HG03575 (cell line): ENCODE results near the gene KIR2DL4.
"Not testable (repeated sequence)": the region's sequence is repeated elsewhere in the genome, so short reads cannot be mapped to it uniquely, and the experiment has no call there.

Experiments used
- ATAC-seq: cut with Tn5 transposase; IDR thresholded peaks from one replicate; pipeline ENCODE4 v1.9.1; 2021; ENCODE audit not compliant: unreplicated experiment, insufficient number of reproducible peaks, low FRiP score; ENCODE audit errors: extremely low read depth

The KIR2DL4 gene

DNA sequence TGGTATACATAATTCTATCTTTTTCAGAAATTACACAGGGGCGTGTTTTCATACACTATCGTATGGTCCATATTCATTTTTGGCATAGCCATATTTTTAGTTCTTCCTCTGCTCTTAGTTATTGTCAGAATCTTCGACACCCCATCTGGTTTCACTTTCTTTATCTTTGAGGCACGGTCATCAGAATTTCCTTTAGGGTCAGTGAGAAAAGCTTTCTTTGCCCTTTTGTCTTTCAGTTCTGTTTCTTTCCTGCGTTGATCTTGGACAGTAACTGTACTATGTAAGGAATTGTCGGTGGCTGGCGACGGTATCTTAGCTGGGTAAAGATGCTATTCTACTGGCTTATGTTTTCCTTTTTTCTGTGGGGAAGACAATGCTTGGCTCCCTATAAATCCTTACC lies 10.6 kb upstream of the KIR2DL4 start:
- no peak for ATAC-seq

DNA sequence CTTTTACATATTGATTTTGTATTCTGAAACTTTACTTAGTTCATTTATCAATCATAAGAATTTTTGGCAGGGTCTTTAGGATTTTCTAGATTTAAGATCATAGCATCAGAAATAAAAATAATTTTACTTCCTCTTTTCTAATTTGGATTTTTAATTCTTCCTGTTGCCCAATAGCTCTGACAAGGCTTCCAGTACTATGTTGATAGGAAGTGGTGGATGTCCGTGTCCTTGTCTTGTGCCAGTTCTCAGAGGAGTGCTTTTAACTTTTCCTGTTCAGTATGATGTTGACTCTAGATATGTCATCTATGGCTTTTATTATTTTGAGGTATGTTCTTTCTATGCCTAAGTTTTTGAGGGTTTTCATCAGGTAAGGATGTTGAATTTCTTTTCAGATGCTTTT lies 7.7 kb upstream of the KIR2DL4 start:
- ATAC-seq = no peak

DNA sequence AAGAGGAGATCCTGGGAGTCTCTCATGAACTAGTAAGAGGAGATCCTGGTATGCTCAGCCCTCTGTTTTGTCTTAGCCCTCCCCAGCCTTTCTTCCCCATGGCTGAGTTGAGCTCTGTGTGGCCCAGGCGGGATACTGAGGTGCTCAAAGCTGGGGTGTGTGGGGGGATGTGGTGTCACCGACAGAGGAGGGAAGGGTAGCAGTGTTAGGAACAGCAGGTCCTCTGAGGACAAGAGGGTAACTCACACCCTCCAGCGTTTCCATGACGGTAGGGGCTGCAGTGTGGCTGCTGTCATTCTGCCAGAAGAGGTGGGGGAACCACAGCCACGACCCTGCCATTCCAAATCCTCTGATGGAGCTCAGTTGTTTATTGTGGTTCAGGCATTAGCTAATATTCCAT lies 691 bp downstream of the KIR2DL4 start:
- ATAC-seq = no peak

DNA sequence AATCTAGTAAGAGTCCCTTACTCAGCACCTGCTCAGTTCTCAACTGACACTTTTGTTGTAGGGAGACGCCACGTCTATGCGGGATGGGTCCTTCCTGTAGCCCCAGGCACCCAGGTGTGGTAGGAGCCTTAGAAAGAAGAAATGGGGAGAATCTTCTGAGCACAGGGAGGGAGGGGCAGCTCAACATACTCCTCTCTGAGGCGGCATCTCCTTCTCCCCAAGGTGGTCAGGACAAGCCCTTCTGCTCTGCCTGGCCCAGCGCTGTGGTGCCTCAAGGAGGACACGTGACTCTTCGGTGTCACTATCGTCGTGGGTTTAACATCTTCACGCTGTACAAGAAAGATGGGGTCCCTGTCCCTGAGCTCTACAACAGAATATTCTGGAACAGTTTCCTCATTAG lies 1.2 kb downstream of the KIR2DL4 start:
- ATAC-seq = no peak

DNA sequence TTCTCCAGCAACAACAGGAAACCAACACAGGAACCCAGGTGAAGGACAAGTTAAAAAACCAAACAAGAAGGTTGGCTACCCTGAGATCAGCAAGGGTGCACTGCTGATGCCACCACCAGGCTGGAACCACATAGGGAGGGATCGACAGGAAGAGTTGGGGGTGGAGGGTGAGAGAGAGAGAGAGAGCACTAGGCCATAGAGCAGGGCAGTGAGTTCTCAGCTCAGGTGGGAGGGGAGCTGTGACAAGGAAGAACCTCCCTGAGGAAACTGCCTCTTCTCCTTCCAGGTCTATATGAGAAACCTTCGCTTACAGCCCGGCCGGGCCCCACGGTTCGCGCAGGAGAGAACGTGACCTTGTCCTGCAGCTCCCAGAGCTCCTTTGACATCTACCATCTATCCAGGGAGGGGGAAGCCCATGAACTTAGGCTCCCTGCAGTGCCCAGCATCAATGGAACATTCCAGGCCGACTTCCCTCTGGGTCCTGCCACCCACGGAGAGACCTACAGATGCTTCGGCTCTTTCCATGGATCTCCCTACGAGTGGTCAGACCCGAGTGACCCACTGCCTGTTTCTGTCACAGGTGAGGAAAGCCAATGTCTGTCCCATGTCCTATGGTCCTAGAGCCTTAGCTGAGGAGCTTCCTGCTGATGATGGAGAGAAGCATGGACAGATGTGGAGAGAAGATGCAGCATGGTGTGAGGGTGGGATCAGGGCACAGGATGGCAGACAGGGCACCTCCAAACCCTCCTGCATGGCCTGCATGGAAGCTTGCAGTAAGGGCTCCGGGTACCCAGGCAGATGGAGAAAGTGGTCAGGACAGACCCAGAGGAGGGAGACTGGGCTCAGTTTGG lies 2.5 kb downstream of the KIR2DL4 start:
- ATAC-seq = no peak

DNA sequence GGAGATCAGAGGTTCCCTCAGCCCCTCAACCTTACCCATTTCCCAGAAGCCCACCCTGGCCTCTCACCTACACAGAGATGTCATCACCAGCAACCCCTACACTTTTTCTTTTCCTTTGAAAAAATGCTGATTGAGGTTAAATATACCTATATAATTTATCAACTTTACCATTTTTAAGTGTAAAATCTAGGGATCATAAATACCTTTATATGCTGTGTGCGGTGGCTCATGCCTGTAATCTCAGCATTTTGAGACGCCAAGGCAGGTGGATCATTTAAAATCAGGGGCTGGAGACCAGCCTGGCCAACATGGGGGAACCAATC lies 3.1 kb downstream of the KIR2DL4 start:
- no peak for ATAC-seq

DNA sequence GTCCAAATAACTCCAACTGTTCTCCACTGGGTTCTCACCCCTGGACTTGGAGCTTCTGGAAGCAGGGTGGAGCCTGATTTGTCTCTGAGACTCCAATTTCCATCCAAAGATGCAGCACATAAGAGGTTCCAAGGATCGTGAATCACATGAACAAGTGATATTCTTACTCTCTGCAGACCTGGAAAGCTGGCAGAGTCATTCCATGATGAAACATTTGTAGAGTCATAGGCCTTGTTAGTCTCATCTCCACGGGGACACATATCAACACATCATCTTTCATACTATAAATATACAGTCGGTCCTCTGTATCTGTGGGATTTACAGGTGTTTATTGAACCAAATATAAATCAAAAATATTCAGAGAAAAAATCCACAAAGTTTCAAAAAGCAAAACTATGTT lies 11.2 kb downstream of the KIR2DL4 start:
- not testable (repeated sequence) for ATAC-seq

DNA sequence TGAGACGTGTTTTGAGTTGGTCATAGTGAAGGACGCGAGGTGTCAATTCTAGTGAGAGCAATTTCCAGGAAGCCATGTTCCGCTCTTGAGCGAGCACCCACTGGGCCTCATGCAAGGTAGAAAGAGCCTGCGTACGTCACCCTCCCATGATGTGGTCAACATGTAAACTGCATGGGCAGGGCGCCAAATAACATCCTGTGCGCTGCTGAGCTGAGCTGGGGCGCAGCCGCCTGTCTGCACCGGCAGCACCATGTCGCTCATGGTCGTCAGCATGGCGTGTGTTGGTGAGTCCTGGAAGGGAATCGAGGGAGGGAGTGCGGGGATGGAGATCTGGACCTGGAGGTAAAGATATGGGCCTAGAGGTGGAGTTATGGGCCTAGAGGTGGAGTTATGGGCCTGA lies 12.8 kb downstream of the KIR2DL4 start, which contains the start of gene KIR3DL1:
Gene KIR3DL1, plus strand, starts transcription at position 218 of the 400 bp plus-strand sequence.
- not testable (repeated sequence) for ATAC-seq

DNA sequence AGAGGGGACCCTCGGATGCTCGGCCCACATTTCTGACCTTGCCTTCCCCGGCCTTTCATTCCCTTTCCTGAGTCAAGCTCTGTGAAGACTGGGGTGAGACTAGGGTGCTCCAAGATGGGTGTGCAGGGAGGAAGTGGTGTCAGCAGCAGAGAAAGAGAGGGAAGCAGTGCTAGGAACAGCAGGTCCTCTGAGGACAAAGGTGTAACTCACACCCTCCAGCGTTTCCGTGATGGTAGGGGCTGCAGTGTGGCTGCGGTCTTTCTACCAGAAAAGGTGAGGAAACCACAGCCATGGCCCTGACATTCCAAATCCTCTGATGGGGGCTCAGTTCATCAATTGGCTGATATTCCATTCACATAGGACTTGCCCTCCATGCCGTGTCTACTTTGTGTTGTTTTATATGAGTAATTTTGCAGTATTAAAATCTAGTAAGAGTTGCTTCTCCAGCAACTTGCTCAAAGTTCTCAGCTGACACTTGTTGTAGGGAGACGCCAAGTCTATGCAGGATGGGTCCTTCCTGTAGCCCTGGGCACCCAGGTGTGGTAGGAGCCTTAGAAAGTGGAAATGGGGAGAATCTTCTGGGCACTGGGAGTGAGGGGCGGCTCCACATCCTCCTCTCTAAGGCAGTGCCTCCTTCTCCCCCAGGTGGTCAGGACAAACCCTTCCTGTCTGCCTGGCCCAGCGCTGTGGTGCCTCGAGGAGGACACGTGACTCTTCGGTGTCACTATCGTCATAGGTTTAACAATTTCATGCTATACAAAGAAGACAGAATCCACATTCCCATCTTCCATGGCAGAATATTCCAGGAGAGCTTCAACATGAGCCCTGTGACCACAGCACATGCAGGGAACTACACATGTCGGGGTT lies 14.5 kb downstream of the KIR2DL4 start:
- no peak for ATAC-seq

DNA sequence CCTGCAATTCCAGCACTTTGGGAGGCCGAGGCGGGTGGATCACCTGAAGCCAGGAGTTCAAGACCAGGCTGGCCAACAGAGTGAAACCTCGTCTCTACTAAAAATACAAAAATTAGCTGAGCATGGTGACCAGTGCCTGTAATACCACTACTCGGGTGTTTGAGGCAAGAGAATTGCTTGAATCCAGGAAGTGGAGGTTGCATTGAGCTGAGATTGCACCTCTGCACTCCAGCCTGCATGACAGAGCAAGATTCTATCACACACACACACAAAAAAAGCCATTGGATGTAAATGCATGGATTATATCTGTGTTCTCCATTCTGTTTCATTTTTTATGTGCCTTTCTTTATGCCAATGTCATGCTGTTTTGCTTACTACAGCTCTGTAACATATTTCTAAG lies 21.0 kb downstream of the KIR2DL4 start:
- ATAC-seq = not testable (repeated sequence)

DNA sequence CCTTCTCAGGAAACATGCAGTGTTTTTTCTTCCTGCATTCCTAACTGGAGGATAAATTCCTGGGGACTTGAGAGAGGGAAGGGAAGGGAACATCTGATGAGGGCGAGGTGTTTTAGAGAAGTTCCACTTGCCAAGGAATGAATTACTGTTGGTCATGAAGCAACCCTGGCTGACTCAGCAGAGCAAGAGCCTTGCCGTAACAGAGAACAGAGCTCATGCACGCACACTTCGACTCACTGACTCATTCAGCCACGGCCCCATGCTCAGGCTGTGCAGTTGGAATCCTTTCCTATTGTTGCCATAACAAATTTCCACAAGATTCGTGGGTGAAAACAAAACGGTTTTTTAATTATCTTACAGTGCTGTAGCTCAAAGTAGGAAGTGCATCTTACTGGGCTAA lies 21.9 kb downstream of the KIR2DL4 start:
- ATAC-seq = not testable (repeated sequence)

DNA sequence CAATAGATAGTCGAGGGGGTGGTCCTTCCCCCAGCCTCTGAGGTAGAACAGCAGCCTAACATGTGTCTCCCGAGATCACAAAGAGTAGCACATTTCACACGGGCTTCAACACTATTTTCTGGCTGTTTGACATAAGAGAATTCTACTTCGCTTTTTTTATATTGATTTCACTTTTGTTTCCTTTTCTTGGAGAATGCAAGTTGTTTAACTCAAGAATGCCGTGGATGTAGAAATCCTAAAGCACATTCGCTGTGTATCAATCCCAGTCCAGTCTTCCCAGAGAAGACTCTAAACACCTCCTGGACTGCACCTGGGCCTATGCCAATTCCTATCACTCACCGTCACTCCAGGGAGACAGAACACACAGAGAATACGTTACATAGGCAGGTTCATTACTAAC lies 24.7 kb downstream of the KIR2DL4 start:
- ATAC-seq = not testable (repeated sequence)

DNA sequence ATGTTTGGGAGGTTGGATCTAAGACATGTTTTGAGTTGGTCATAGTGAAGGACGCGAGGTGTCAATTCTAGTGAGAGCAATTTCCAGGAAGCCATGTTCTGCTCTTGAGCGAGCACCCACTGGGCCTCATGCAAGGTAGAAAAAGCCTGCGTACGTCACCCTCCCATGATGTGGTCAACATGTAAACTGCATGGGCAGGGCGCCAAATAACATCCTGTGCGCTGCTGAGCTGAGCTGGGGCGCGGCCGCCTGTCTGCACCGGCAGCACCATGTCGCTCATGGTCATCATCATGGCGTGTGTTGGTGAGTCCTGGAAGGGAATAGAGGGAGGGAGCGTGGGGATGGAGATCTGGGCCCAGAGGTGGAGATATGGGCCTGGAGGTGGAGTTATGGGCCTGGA lies 29.1 kb downstream of the KIR2DL4 start, which contains the start of gene KIR2DS4:
Gene KIR2DS4, plus strand, starts transcription at position 181 of the 400 bp plus-strand sequence.
- not testable (repeated sequence) for ATAC-seq

DNA sequence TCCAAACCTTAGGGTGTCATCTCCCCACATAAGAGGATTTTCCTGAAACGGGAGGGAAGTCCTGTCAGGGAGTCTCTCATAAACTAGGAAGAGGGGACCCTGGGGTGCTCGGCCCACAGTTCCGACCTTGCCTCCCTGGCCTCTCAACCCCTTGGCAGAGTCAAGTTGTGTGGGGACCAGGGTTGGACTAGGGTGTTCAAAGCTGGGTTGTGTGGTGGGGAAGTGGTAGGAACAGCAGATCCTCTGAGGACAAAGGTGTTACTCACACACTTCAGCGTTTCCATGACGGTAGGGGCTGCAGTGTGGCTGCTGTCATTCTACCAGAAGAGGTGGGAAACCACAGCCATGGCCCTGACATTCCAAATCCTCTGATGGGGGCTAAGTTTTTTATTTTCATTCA lies 31.7 kb downstream of the KIR2DL4 start:
- not testable (repeated sequence) for ATAC-seq

DNA sequence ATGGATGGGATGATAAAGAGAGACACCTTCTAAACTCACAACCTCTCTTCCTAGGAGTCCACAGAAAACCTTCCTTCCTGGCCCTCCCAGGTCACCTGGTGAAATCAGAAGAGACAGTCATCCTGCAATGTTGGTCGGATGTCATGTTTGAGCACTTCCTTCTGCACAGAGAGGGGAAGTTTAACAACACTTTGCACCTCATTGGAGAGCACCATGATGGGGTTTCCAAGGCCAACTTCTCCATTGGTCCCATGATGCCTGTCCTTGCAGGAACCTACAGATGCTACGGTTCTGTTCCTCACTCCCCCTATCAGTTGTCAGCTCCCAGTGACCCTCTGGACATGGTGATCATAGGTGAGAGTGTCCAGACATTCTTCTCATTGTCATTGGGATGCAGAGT lies 34.1 kb downstream of the KIR2DL4 start:
- not testable (repeated sequence) for ATAC-seq

DNA sequence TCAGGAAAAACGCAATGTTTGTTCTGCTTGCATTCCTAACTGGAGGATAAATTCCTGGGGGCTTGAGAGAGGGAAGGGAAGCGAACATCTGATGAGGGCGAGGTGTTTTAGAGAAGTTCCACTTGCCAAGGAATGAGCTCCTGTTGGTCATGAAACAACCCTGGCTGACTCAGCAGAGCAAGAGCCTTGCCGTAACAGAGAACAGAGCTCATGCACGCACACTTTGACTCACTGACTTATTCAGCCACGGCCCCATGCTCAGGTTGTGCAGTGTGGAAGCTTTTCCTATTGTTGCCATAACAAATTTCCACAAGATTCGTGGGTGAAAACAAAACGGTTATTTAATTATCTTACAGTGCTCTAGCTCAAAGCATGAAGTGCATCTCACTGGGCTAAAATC lies 39.8 kb downstream of the KIR2DL4 start:
- ATAC-seq = not testable (repeated sequence)

DNA sequence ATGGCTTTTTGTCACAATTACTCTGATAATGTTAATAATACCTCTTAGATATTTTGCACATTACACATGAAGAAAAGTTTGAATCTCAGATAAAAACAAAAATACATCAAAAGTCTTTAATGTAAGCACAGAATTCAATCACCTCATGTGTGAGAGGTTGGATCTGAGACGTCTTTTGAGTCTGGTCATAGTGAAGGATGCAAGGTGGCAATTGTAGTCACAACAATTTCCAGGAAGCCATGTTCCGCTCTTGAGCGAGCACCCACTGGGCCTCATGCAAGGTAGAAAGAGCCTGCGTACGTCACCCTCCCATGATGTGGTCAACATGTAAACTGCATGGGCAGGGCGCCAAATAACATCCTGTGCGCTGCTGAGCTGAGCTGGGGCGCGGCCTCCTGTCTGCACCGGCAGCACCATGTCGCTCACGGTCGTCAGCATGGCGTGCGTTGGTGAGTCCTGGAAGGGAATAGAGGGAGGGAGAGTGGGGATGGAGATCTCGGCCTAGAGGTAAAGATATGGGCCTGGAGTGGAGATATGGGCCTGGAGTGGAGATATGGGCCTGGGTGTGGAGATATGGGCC lies 46.7 kb downstream of the KIR2DL4 start, which contains the start of gene KIR3DL2:
Gene KIR3DL2, plus strand, starts transcription at position 383 of the 580 bp plus-strand sequence. Its CDS starts 33 bp downstream, at position 416.
- not testable (repeated sequence) for ATAC-seq

DNA sequence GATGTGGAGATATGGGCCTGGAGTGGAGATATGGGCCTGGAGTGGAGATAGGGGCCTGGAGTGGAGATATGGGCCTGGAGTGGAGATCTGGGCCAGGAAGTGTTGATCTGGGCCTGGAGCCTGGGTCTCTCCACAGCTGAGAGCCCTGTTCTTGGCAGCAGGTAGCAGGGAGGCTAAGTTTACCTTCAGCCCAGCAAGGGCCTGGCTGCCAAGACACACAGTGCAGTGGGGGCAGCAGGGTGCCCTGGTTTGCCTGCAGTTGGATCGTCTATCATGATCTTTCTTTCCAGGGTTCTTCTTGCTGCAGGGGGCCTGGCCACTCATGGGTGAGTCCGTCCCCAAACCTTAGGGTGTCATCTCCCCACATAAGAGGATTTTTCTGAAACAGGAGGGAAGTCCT lies 47.5 kb downstream of the KIR2DL4 start:
- no peak for ATAC-seq

DNA sequence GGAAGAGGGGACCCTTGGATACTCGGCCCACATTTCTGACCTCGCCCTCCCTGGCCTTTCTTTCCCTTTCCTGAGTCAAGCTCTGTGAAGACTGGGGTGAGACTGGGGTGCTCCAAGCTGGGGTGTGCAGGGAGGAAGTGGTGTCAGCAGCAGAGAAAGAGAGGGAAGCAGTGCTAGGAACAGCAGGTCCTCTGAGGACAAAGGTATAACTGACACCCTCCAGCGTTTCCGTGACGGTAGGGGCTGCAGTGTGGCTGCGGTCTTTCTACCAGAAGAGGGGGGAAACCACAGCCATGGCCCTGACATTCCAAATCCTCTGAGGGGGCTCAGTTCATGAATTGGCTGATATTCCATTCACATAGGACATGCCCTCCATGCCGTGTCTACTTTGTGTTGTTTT lies 47.9 kb downstream of the KIR2DL4 start:
- ATAC-seq = no peak
